ENCODE measurements around the gene DLG4.

DLG4 gene

GRCh38 chr17:7219812-7220592 is at the start of gene DLG4, which contains the start of gene ACADVL:
Gene DLG4, minus strand, starts transcription at chr17:7219836.
Gene ACADVL, plus strand, starts transcription at chr17:7219938. Its CDS starts 47 bp downstream, at chr17:7219985.
- DNase-seq (ENCODE audit: low read depth, low spot score): no peak

- DNase-seq (ENCODE audit: low read depth, low spot score): no peak
Observed at GRCh38 chr17:7266784-7267183, 47.1 kb upstream of the DLG4 start.

GRCh38 chr17:7263801-7264078 is 44.1 kb upstream of the DLG4 start:
- DNase-seq (ENCODE audit: low read depth, low spot score): no peak

- DNase-seq (ENCODE audit: low read depth, low spot score): no peak
Observed at GRCh38 chr17:7262935-7263800, 43.5 kb upstream of the DLG4 start.

- no peak for DNase-seq (ENCODE audit: low read depth, low spot score)
Observed at GRCh38 chr17:7262192-7262934, 42.7 kb upstream of the DLG4 start, which contains the start of gene CLDN7. Gene CLDN7, minus strand, starts transcription at chr17:7262478. Its CDS starts 435 bp downstream, at chr17:7262043.

GRCh38 chr17:7261379-7262191 is 41.9 kb upstream of the DLG4 start:
- no peak for DNase-seq (ENCODE audit: low read depth, low spot score)

GRCh38 chr17:7260651-7261378 is 41.2 kb upstream of the DLG4 start:
- no peak for DNase-seq (ENCODE audit: low read depth, low spot score)

- DNase-seq (ENCODE audit: low read depth, low spot score): no peak
Observed at GRCh38 chr17:7260151-7260550, 40.5 kb upstream of the DLG4 start.

GRCh38 chr17:7259555-7259889 is 39.9 kb upstream of the DLG4 start:
- no peak for DNase-seq (ENCODE audit: low read depth, low spot score)

- no peak for DNase-seq (ENCODE audit: low read depth, low spot score)
Observed at GRCh38 chr17:7258731-7259554, 39.3 kb upstream of the DLG4 start.

- DNase-seq (ENCODE audit: low read depth, low spot score): no peak
Observed at GRCh38 chr17:7256766-7257456, 37.3 kb upstream of the DLG4 start.

- no peak for DNase-seq (ENCODE audit: low read depth, low spot score)
Observed at GRCh38 chr17:7254511-7254910, 34.9 kb upstream of the DLG4 start.

- DNase-seq (ENCODE audit: low read depth, low spot score): no peak
Observed at GRCh38 chr17:7253082-7253481, 33.4 kb upstream of the DLG4 start.

GRCh38 chr17:7252176-7253043 is 32.8 kb upstream of the DLG4 start, which contains the start of gene ELP5:
Gene ELP5, plus strand, starts transcription at chr17:7252215. Its CDS starts 336 bp downstream, at chr17:7252551.
- DNase-seq (ENCODE audit: low read depth, low spot score): no peak

GRCh38 chr17:7251661-7252175 is 32.1 kb upstream of the DLG4 start, which contains the start of gene CTDNEP1:
Gene CTDNEP1, minus strand, starts transcription at chr17:7251734. Its CDS starts 438 bp downstream, at chr17:7251296.
- peak; percentile 98 for DNase-seq (ENCODE audit: low read depth, low spot score)

GRCh38 chr17:7250695-7251627 is 31.3 kb upstream of the DLG4 start:
- DNase-seq (ENCODE audit: low read depth, low spot score): no peak

- no peak for DNase-seq (ENCODE audit: low read depth, low spot score)
Observed at GRCh38 chr17:7249830-7250229, 30.2 kb upstream of the DLG4 start.
